Neuronal stem cell (in vitro differentiated cells): ENCODE measurements around the gene RIC1.
"Not testable (repeated sequence)": the region's sequence is repeated elsewhere in the genome, so short reads cannot be mapped to it uniquely, and the experiment has no call there.

Experiments
- DNase-seq: peaks from one replicate; pipeline ENCODE4 v3.0.0-alpha.2; 2013; ENCODE audit warnings: low spot score
- H2AFZ ChIP-seq: one replicate; pipeline ENCODE4 v1.6.1; 2013; ENCODE audit warnings: mild to moderate bottlenecking, low read length, inconsistent platforms
- H2AK5ac ChIP-seq: 2 replicates; pipeline ENCODE4 v1.6.1; 2013; ENCODE audit warnings: low read depth, mild to moderate bottlenecking, inconsistent platforms, low read length, moderate library complexity, mixed read lengths
- H2BK120ac ChIP-seq: 2 replicates; pipeline ENCODE4 v1.6.1; 2013; ENCODE audit warnings: low read depth, mild to moderate bottlenecking, inconsistent platforms, low read length, moderate library complexity, mixed read lengths
- H2BK12ac ChIP-seq: one replicate; pipeline ENCODE4 v1.6.1; 2013; ENCODE audit warnings: low read length, inconsistent platforms
- H2BK15ac ChIP-seq: 2 replicates; pipeline ENCODE4 v1.6.1; 2013; ENCODE audit warnings: mild to moderate bottlenecking, low read length, inconsistent platforms, mixed read lengths
- H2BK5ac ChIP-seq: one replicate; pipeline ENCODE4 v1.6.1; 2013; ENCODE audit warnings: inconsistent platforms, mild to moderate bottlenecking, low read length, moderate library complexity
- H3K14ac ChIP-seq: one replicate; pipeline ENCODE4 v1.6.1; 2013; ENCODE audit warnings: low read length, inconsistent platforms
- H3K18ac ChIP-seq: 2 replicates; pipeline ENCODE4 v1.6.1; 2013; ENCODE audit warnings: low read length, inconsistent platforms
- H3K23ac ChIP-seq: 2 replicates; pipeline ENCODE4 v1.6.1; 2013; ENCODE audit warnings: low read depth, mild to moderate bottlenecking, mixed read lengths, low read length, inconsistent platforms; ENCODE audit not compliant: poor library complexity
- H3K27ac ChIP-seq: replicated peaks from 3 replicates; pipeline ENCODE4 v1.5.1; 2013; ENCODE audit warnings: low read length, inconsistent platforms
- H3K27me3 ChIP-seq, 3 experiments: 2 replicates each; pipeline ENCODE4 v1.6.1; 2013; ENCODE audit warnings: low read length in 3 of 3, mild to moderate bottlenecking in 2 of 3, inconsistent platforms in 1 of 3, low read depth in 1 of 3, mixed read lengths in 1 of 3, moderate library complexity in 1 of 3; ENCODE audit not compliant: control insufficient read depth in 3 of 3, insufficient read depth in 3 of 3
- H3K36me3 ChIP-seq, 2 donors: replicated peaks in 1 of 2; 2 replicates each; pipeline ENCODE4 v1.6.1; 2013; ENCODE audit warnings: low read length in 2 of 2; ENCODE audit not compliant: control insufficient read depth in 2 of 2, insufficient read depth in 2 of 2
- H3K4ac ChIP-seq: 2 replicates; pipeline ENCODE4 v1.6.1; 2013; ENCODE audit warnings: inconsistent platforms, mild to moderate bottlenecking, low read length, moderate library complexity
- H3K4me1 ChIP-seq, 2 donors: 1 replicate in 1 of 2; 2 replicates in 1 of 2; pipeline ENCODE4 v1.6.1; 2013; ENCODE audit warnings: low read length in 2 of 2, low read depth in 1 of 2; ENCODE audit not compliant: control insufficient read depth in 2 of 2, insufficient read depth in 1 of 2
- H3K4me2 ChIP-seq: one replicate; pipeline ENCODE4 v1.6.1; 2013; ENCODE audit warnings: mild to moderate bottlenecking, low read length, inconsistent platforms; ENCODE audit not compliant: insufficient read depth, poor library complexity, severe bottlenecking
- H3K4me3 ChIP-seq, 2 donors: 2 replicates each; pipeline ENCODE4 v1.5.1; 2013; ENCODE audit warnings: low read length in 2 of 2, mild to moderate bottlenecking in 2 of 2, inconsistent platforms in 1 of 2, moderate library complexity in 1 of 2
- H3K79me1 ChIP-seq: one replicate; pipeline ENCODE4 v1.6.1; 2013; ENCODE audit warnings: low read depth, mild to moderate bottlenecking, inconsistent platforms, low read length, moderate library complexity
- H3K9ac ChIP-seq: one replicate; pipeline ENCODE4 v1.6.1; 2013; ENCODE audit warnings: mild to moderate bottlenecking, low read depth, low read length, inconsistent platforms; ENCODE audit not compliant: poor library complexity
- H3K9me3 ChIP-seq, 2 donors: replicated peaks in 1 of 2; 2 replicates each; pipeline versions ENCODE3 to v1.6.1; 2013; ENCODE audit warnings: low read length in 2 of 2, mild to moderate bottlenecking in 2 of 2, inconsistent platforms in 1 of 2, low read depth in 1 of 2, mixed read lengths in 1 of 2, moderate library complexity in 1 of 2; ENCODE audit not compliant: control insufficient read depth in 2 of 2, insufficient read depth in 1 of 2
- H4K8ac ChIP-seq: one replicate; pipeline ENCODE4 v1.6.1; 2013; ENCODE audit warnings: low read depth, mild to moderate bottlenecking, inconsistent platforms, low read length, moderate library complexity
- H4K91ac ChIP-seq: one replicate; pipeline ENCODE4 v1.6.1; 2013; ENCODE audit warnings: low read length, low read depth, mild to moderate bottlenecking, inconsistent platforms; ENCODE audit not compliant: poor library complexity
- WGBS, 2 donors: extraction: QIAGEN DNeasy Blood & Tissue Kit; methylation state at CpG; one replicate each; pipeline ENCODE4 v1.1.7; 2013; ENCODE audit warnings: missing lambda C conversion rate in 2 of 2, mixed read lengths in 1 of 2; ENCODE audit not compliant: insufficient read length in 2 of 2, insufficient replicate concordance in 1 of 2; ENCODE audit errors: extremely low coverage in 2 of 2; 5-methylcytosine and 5-hydroxymethylcytosine counted together

Gene RIC1

GRCh38 chr9:5722679-5723078, 93.8 kb downstream of the RIC1 start:
- H3K27ac ChIP-seq, H3K9ac ChIP-seq, H2BK15ac ChIP-seq, H3K4me2 ChIP-seq, H3K18ac ChIP-seq, H3K27me3 ChIP-seq, H2BK5ac ChIP-seq, H3K4ac ChIP-seq, H2BK120ac ChIP-seq, H4K8ac ChIP-seq, H3K79me1 ChIP-seq, H3K4me3 ChIP-seq, H2BK12ac ChIP-seq, DNase-seq, H3K23ac ChIP-seq, H3K4me1 ChIP-seq, H2AK5ac ChIP-seq, H2AFZ ChIP-seq, H4K91ac ChIP-seq, H3K14ac ChIP-seq: not testable (repeated sequence)
- Histone ChIP-seq H3K36me3 (peaks cover 8 to 34% of the 10 kb centered on the region in 2 donors), H3K9me3 (peaks cover 2 to 15% of the 10 kb centered on the region in 2 donors)
- no CpG with 5 or more reads among the region's 4 CpGs for WGBS, 2 donors

GRCh38 chr9:5735072-5735471, 106.2 kb downstream of the RIC1 start:
- Histone ChIP-seq H3K27ac (no peak overlapping the region), H3K9ac (no peak overlapping the region), H2AFZ (no peak overlapping the region), H3K9me3 (peaks cover 0 to 25% of the 10 kb centered on the region in 2 donors), H2AK5ac (no peak overlapping the region), H3K23ac (no peak overlapping the region), H3K18ac (no peak overlapping the region), H3K4me3 (no peak overlapping the region), H3K4me2 (no peak overlapping the region), H2BK12ac (no peak overlapping the region), H2BK5ac (no peak overlapping the region), H2BK15ac (no peak overlapping the region), H2BK120ac (no peak overlapping the region), H3K79me1 (no peaks in the 10 kb centered on the region), H4K91ac (no peak overlapping the region), H3K14ac (no peak overlapping the region), H3K36me3 (peaks cover 0 to 83% of the 10 kb centered on the region in 2 donors), H3K27me3 (no peaks in the 10 kb centered on the region), H3K4ac (no peak overlapping the region), H4K8ac (no peak overlapping the region), H3K4me1 (no peaks in the 10 kb centered on the region)
- DNase-seq, result no peak
- WGBS, 2 donors, result no CpG with 5 or more reads among the region's 2 CpGs

GRCh38 chr9:5736563-5737346, 107.8 kb downstream of the RIC1 start:
- Histone ChIP-seq H2BK12ac (no peak overlapping the region), H2BK120ac (no peak overlapping the region), H4K91ac (no peak overlapping the region), H3K36me3 (peaks cover 0 to 83% of the 10 kb centered on the region in 2 donors), H3K18ac (no peak overlapping the region), H3K79me1 (no peaks in the 10 kb centered on the region), H2AFZ (no peak overlapping the region), H3K9ac (no peak overlapping the region), H2AK5ac (no peak overlapping the region), H3K23ac (no peak overlapping the region), H3K9me3 (peaks cover 0 to 26% of the 10 kb centered on the region in 2 donors), H3K4ac (no peak overlapping the region), H3K4me2 (no peak overlapping the region), H3K4me1 (no peaks in the 10 kb centered on the region), H3K27me3 (no peaks in the 10 kb centered on the region), H2BK15ac (no peak overlapping the region), H4K8ac (no peak overlapping the region), H3K14ac (no peak overlapping the region), H3K27ac (no peak overlapping the region), H2BK5ac (no peak overlapping the region), H3K4me3 (no peak overlapping the region)
- WGBS, 2 donors, result no CpG with 5 or more reads among the region's 2 CpGs
- no peak for DNase-seq

- H3K4me2 ChIP-seq, result no peak overlapping the region
- H3K36me3 ChIP-seq, result peaks cover 2 to 87% of the 10 kb centered on the region in 2 donors
- WGBS, 2 donors, result no CpG with 5 or more reads among the region's 3 CpGs
These were observed 114.2 kb downstream of the RIC1 start for GRCh38 chr9:5743109-5743508.

More at GRCh38 chr9:5743109-5743508, 114.2 kb downstream of the RIC1 start:
- Histone ChIP-seq H2BK120ac (no peak overlapping the region), H3K4me1 (no peaks in the 10 kb centered on the region), H3K4ac (no peak overlapping the region), H2BK15ac (no peak overlapping the region), H3K27me3 (no peaks in the 10 kb centered on the region), H4K8ac (no peak overlapping the region), H4K91ac (no peak overlapping the region), H2BK12ac (no peak overlapping the region), H3K79me1 (no peaks in the 10 kb centered on the region), H3K27ac (no peak overlapping the region), H3K18ac (no peak overlapping the region), H2AK5ac (no peak overlapping the region), H2AFZ (no peak overlapping the region), H3K9ac (no peak overlapping the region), H3K4me3 (no peak overlapping the region), H3K23ac (no peak overlapping the region), H2BK5ac (no peak overlapping the region), H3K9me3 (peaks cover 0 to 23% of the 10 kb centered on the region in 2 donors), H3K14ac (no peak overlapping the region)
- DNase-seq, result no peak
